Liver (tissue), 9 donors: ENCODE measurements around the gene EHMT1. TPM values are rescaled to one million over a fixed set of nuclear protein-coding genes. Genes with fewer than 3 reads are reported as not detected.

Source experiments
- DNase-seq: peaks from one replicate; pipeline ENCODE4 v3.0.0-alpha.2; 2017; ENCODE audit warnings: low spot score
- H3K27ac ChIP-seq, 2 donors: one replicate each; pipeline ENCODE4 v1.7.0; 2013; ENCODE audit warnings: inconsistent platforms in 2 of 2, low read length in 2 of 2, control low read depth in 1 of 2, low read depth in 1 of 2, mild to moderate bottlenecking in 1 of 2
- H3K27me3 ChIP-seq, 4 donors: one replicate each; pipeline versions ENCODE4 v1.6.1 to v1.7.0; 2013; ENCODE audit warnings: low read length in 3 of 4, inconsistent platforms in 1 of 4, mild to moderate bottlenecking in 1 of 4, moderate library complexity in 1 of 4; ENCODE audit not compliant: control insufficient read depth in 4 of 4, insufficient read depth in 4 of 4
- H3K36me3 ChIP-seq, 4 donors: one replicate each; pipeline versions ENCODE4 v1.6.1 to v1.7.0; 2013; ENCODE audit warnings: low read length in 3 of 4, mild to moderate bottlenecking in 3 of 4, low read depth in 1 of 4, moderate library complexity in 1 of 4; ENCODE audit not compliant: control insufficient read depth in 4 of 4, insufficient read depth in 3 of 4
- H3K4me1 ChIP-seq, 4 donors: one replicate each; pipeline versions ENCODE4 v1.6.1 to v1.7.0; 2013; ENCODE audit warnings: low read length in 3 of 4, mild to moderate bottlenecking in 3 of 4, moderate library complexity in 1 of 4; ENCODE audit not compliant: control insufficient read depth in 4 of 4, insufficient read depth in 4 of 4
- H3K4me3 ChIP-seq, 3 donors: one replicate each; pipeline versions ENCODE4 v1.6.1 to v1.7.0; 2013; ENCODE audit warnings: low read length in 3 of 3, control low read depth in 1 of 3, low read depth in 1 of 3, mild to moderate bottlenecking in 1 of 3
- H3K9ac ChIP-seq, 2 donors: one replicate each; pipeline ENCODE4 v1.7.0; 2013; ENCODE audit warnings: low read length in 2 of 2, mild to moderate bottlenecking in 2 of 2, moderate library complexity in 2 of 2, control low read depth in 1 of 2, low read depth in 1 of 2
- H3K9me3 ChIP-seq, 4 donors: one replicate each; pipeline versions ENCODE4 v1.6.1 to v1.7.0; 2013; ENCODE audit warnings: low read length in 3 of 4; ENCODE audit not compliant: control insufficient read depth in 4 of 4
- ATF3 ChIP-seq: IDR thresholded peaks from 2 replicates; pipeline ENCODE4 v1.6.1; 2016; ENCODE audit warnings: antibody characterized with exemption
- CTCF ChIP-seq: fragments of 150-350 bp; IDR thresholded peaks from 2 replicates; pipeline ENCODE4 v1.5.1; 2017; ENCODE audit warnings: improper control_type of control experiment, low read depth, low read length; ENCODE audit not compliant: missing input control
- EGR1 ChIP-seq, 2 donors: IDR thresholded peaks; 2 replicates each; pipeline ENCODE4 v1.6.1; 2016 to 2018; ENCODE audit warnings: antibody characterized with exemption in 2 of 2, low read depth in 2 of 2
- FOXA1 ChIP-seq: IDR thresholded peaks from 2 replicates; pipeline ENCODE4 v1.6.1; 2016; ENCODE audit warnings: antibody characterized with exemption
- FOXA2 ChIP-seq: IDR thresholded peaks from 2 replicates; pipeline ENCODE4 v1.6.1; 2016; ENCODE audit warnings: antibody characterized with exemption
- GABPA ChIP-seq, 2 donors: IDR thresholded peaks in 1 of 2; conservative IDR thresholded peaks in 1 of 2; 2 replicates each; pipeline ENCODE4 v1.6.1; 2016; ENCODE audit warnings: antibody characterized with exemption in 2 of 2, mild to moderate bottlenecking in 1 of 2, moderate library complexity in 1 of 2
- HNF4A ChIP-seq, 2 donors: conservative IDR thresholded peaks; 2 replicates each; pipeline ENCODE4 v1.6.1; 2016; ENCODE audit warnings: antibody characterized with exemption in 2 of 2, mild to moderate bottlenecking in 2 of 2
- HNF4G ChIP-seq: IDR thresholded peaks from 2 replicates; pipeline ENCODE4 v1.6.1; 2016; ENCODE audit warnings: antibody characterized with exemption
- JUND ChIP-seq, 2 donors: IDR thresholded peaks; 2 replicates each; pipeline ENCODE4 v1.6.1; 2016; ENCODE audit warnings: antibody characterized with exemption in 2 of 2
- MAX ChIP-seq: IDR thresholded peaks from 2 replicates; pipeline ENCODE4 v1.6.1; 2016; ENCODE audit warnings: antibody characterized with exemption
- NR2F2 ChIP-seq: IDR thresholded peaks from 2 replicates; pipeline ENCODE4 v1.6.1; 2016; ENCODE audit warnings: antibody characterized with exemption
- RAD21 ChIP-seq, 2 donors: IDR thresholded peaks; 2 replicates each; pipeline ENCODE4 v1.6.1; 2016; ENCODE audit warnings: antibody characterized with exemption in 2 of 2, mild to moderate bottlenecking in 2 of 2
- REST ChIP-seq: IDR thresholded peaks from 2 replicates; pipeline ENCODE4 v1.6.1; 2016; ENCODE audit warnings: antibody characterized with exemption, mild to moderate bottlenecking
- RXRA ChIP-seq, 2 donors: IDR thresholded peaks; 2 replicates each; pipeline ENCODE4 v1.6.1; 2017 to 2018; ENCODE audit warnings: antibody characterized with exemption in 2 of 2, mild to moderate bottlenecking in 1 of 2
- SP1 ChIP-seq: IDR thresholded peaks from 2 replicates; pipeline ENCODE4 v1.6.1; 2018; ENCODE audit warnings: antibody characterized with exemption, mild to moderate bottlenecking
- TAF1 ChIP-seq: conservative IDR thresholded peaks from 2 replicates; pipeline ENCODE4 v1.6.1; 2016; ENCODE audit warnings: antibody characterized with exemption, mild to moderate bottlenecking
- YY1 ChIP-seq: IDR thresholded peaks from 2 replicates; pipeline ENCODE4 v1.6.1; 2016; ENCODE audit warnings: antibody characterized with exemption, mild to moderate bottlenecking
- ZBTB33 ChIP-seq: IDR thresholded peaks from 2 replicates; pipeline ENCODE4 v1.6.1; 2016; ENCODE audit warnings: antibody characterized with exemption
- WGBS: extraction: QIAGEN DNeasy Blood & Tissue Kit; methylation state at CpG from one replicate; pipeline ENCODE4 v1.1.7; 2013; 5-methylcytosine and 5-hydroxymethylcytosine counted together
- polyA plus RNA-seq, 2 donors: library from polyadenylated mRNA; stranded (reverse) in 1 of 2; unstranded in 1 of 2; fragments of 200-250 nt in 1 of 2; fragments of >200 nt in 1 of 2; fragmentation: Nextera tagmentation in 1 of 2; extraction: Ambion mirVana in 1 of 2; gene quantifications; one replicate each; pipeline versions ENCODE4 v1.2.1 to v1.2.3, GENCODE V29; 2013 to 2015
- total RNA-seq, 2 donors: library from RNA; depleted of rRNA; stranded (reverse); fragments of >200 nt; gene quantifications; one replicate each; pipeline ENCODE4 v1.2.3, GENCODE V29; 2014
- donor health status: healthy.
- donor health status: healthy.
- donor health status: healthy.
- donor health status: healthy.
- donor health status: healthy.

EHMT1 gene
- total and polyA plus RNA-seq, 4 donors = 16.1 to 48.2 (median 27.3) TPM

- no peak for TF ChIP-seq HNF4A (conservative IDR thresholded peaks at IDR 0.05)
- no peak for TF ChIP-seq ZBTB33
- no peak for TF ChIP-seq JUND (IDR thresholded peaks at IDR 0.05)
- no peak for TF ChIP-seq TAF1
- no peak for TF ChIP-seq GABPA (IDR thresholded peaks at IDR 0.05 in 1 of 2, conservative IDR thresholded peaks at IDR 0.05 in 1 of 2)
- TF ChIP-seq FOXA1 = no peak
- no peak for TF ChIP-seq MAX
- TF ChIP-seq HNF4G = no peak
- TF ChIP-seq ATF3 = no peak
- no peak for TF ChIP-seq REST
- no peak for TF ChIP-seq EGR1 (IDR thresholded peaks at IDR 0.05; ENCODE audit: low read depth in 2 of 2)
- TF ChIP-seq CTCF = no peak
- TF ChIP-seq SP1 = no peak
- no peak for TF ChIP-seq NR2F2
- TF ChIP-seq FOXA2 = no peak
- TF ChIP-seq RXRA (IDR thresholded peaks at IDR 0.05) = no peak
- TF ChIP-seq RAD21 (IDR thresholded peaks at IDR 0.05) = no peak
- no peak for TF ChIP-seq YY1
- H3K27me3 ChIP-seq = no peaks in the 10 kb centered on the region
- peaks cover 0 to 3% (median 0%) of the 10 kb centered on the region in 4 donors for H3K4me1 ChIP-seq
- H3K36me3 ChIP-seq = peaks cover 9 to 52% (median 34%) of the 10 kb centered on the region in 4 donors
- WGBS = 83% methylated on average over 16 of the region's 16 CpGs
- no peak for DNase-seq
- H3K4me3 ChIP-seq = no peak overlapping the region
- no peaks in the 10 kb centered on the region for H3K9me3 ChIP-seq
- no peak overlapping the region for H3K9ac ChIP-seq
- no peak overlapping the region for H3K27ac ChIP-seq
Measured at GRCh38 chr9:137785704-137786161, 166.9 kb downstream of the EHMT1 start.
